GM12873 (cell line): ENCODE data around the gene GPR25.

Source experiments
- TF ChIP-seq, protein P1 (sequence below): IDR thresholded peaks from 2 replicates; pipeline ENCODE4 v1.5.1; 2012; ENCODE audit warnings: low read depth, mild to moderate bottlenecking, moderate library complexity, low read length, control low read depth; ENCODE audit not compliant: insufficient read depth; ENCODE audit errors: missing control alignments

Gene GPR25

DNA sequence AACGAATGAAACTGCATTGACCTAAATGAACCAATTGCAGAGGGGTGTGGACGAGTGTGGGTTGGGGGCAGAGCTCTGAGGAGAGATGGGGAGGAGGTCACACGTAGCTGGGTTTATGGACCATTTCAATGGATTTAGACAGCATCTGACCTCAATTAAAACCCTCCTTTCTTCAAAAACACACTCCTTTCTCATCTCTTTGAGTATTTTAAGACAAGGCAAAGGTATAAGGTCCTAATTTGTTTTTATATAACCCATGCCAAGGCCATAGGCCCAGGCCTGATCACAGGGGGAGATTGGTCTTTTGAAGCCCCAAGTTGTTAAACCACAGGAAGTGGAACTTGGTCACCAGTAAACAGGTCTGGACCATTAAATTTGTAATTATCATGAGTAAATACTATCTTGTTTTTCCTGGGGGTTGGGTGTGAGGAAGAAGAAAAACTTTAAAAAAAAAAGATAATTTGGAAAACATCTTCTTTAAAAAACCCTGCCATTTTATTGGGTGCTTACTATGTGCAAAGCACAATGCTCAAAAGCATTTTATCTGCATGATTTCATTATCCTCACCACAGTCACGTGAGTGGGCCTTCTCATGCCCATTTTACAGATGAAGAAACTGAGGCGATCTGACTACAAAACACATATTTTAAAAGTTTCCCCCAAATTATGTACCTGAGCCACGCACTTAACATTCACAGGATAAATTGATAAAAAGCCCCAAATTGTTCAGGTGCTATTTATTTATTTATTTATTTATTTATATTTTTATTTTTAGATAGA, 13.0 kb downstream of the GPR25 start:
- TF ChIP-seq, protein P1, sequence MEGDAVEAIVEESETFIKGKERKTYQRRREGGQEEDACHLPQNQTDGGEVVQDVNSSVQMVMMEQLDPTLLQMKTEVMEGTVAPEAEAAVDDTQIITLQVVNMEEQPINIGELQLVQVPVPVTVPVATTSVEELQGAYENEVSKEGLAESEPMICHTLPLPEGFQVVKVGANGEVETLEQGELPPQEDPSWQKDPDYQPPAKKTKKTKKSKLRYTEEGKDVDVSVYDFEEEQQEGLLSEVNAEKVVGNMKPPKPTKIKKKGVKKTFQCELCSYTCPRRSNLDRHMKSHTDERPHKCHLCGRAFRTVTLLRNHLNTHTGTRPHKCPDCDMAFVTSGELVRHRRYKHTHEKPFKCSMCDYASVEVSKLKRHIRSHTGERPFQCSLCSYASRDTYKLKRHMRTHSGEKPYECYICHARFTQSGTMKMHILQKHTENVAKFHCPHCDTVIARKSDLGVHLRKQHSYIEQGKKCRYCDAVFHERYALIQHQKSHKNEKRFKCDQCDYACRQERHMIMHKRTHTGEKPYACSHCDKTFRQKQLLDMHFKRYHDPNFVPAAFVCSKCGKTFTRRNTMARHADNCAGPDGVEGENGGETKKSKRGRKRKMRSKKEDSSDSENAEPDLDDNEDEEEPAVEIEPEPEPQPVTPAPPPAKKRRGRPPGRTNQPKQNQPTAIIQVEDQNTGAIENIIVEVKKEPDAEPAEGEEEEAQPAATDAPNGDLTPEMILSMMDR = no peak

DNA sequence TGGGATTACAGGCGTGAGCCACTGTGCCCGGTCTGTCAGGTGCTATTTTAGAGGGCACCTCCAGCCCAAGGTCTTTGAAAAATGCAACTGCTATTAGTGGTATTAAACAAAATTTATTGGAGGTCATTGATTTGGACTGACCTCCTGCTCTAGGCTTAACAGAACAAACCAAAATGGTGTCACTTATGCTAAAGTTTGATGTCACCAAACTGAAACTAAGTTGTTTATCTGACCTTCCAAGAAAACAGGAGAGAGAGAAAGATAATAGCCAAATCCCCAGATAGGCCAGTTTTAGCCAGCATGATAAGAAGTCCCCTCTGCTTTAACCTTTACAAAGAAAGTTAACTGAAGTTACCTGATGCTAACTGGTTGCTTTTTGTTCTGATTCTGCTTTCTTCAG, 13.8 kb downstream of the GPR25 start:
- TF ChIP-seq, protein P1 = no peak

DNA sequence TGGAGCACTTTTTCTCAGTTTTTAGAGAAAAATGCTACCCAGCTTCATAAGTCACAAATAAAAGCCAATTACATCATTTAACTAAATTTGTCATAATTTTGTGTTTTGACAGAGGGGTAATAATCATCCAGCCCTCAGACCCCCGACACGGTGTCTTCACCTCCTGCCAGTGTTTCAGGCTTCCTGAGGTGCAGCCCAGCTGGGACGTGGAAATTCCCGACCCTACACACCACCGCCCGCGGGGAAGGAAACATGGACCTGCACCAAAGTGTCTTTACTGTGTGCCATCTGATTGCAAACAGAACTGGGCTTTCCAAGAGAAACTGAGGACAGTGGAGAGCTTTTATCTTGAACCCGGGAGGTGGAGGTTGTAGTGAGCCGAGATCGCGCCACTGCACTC, 14.3 kb downstream of the GPR25 start:
- TF ChIP-seq, protein P1 = no peak

DNA sequence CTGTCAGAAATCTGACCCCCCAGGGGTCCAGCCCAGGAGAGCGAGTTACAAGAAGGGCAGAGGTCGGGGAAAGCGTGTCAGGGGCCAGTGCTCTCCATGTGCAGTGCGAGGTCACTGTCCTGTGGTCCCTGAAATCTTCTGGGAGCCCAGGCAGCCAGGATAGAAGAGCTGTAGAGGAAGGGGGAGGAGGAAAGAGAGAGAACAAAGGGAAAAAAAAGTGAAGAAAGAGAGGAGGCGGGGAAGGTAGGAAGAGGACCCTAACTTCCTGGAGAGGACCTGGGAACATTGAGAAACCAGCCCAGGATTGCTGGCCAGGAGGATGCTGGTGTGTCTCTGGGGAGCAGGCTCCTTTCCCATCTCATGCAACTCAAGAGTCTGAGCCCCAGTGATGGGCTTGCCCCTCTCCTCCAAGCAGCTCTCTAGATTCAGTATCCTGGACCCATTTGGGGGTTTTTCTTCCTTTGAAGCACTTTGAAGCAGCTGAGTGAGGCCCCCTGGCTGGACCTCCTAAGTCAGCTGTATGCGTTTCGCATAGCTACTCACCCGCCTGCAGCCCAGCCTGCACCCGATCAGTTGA, 15.1 kb downstream of the GPR25 start:
- TF ChIP-seq, protein P1 = no peak

DNA sequence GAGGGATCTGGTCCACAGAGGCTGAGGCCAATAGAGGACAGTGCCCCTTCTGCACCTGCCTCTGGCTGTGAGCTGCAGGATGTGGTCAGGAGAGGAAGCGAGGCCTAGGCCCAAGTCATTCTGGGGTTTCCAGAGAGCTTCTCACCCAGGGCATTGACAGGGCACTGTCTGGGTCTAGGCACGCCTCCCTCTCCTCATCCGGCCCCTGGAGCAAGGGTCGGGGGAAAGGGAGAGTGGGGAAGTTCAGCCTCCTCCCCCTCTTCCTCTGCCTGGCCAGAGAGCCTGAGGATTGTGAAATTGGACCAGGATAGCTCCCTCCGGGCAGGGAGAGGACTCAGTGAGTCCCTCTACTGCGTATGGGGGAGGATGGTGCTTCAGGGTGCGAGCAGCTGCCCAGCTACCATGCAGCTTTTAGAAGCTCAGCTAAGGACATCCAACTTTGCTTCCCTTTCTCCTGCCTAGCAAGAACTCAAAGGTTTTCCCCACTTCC, 15.6 kb downstream of the GPR25 start:
- TF ChIP-seq, protein P1 = peak; percentile 1

DNA sequence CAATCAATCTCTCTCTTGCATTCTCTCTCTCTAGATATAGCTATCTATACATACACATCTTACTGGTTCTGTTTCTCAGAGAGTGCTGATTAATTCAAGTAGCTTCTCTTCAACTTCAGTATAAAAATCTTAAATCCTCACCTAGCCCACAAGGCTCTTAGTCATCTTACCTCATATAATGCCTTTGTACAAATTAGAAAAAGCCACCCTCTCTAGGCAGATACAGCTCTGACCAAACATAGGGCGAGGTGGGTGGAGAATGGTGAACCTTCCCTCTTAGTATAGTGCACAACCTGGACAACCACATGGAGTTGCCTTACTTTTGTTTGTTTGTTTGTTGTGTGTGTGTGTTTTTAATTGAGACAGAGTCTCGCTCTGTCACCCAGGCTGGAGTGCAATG, 16.8 kb downstream of the GPR25 start:
- TF ChIP-seq, protein P1 = no peak

DNA sequence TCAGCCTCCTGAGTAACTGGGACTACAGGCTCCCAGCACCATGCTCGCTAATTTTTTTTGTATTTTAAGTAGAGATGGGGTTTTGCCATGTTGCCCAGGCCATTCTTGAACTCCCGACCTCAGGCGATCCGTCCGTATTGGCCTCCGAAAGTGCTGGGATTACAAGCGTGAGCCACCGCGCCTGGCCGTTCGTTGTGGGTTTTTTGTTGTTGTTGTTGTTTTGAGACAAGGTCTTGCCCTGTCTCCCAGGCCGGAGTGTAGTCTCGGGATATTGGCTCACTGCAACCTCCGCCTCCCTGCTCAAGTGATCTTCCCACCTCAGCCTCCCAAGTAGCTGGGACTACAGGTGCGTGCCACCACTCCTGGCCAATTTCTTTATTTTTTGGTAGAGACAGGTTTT, 17.2 kb downstream of the GPR25 start:
- TF ChIP-seq, protein P1 = no peak
